Neural progenitor cell (in vitro differentiated cells): ENCODE data around the gene NPB.

Experiments
- EZH2 ChIP-seq: fragments of 200-600 bp; sonication (generic); IDR thresholded peaks from 2 replicates; pipeline ENCODE4 v1.6.1; 2017; ENCODE audit warnings: antibody characterized with exemption, mild to moderate bottlenecking, moderate library complexity
- EZH2phosphoT487 ChIP-seq: fragments of 200-600 bp; sonication (generic); IDR thresholded peaks from 2 replicates; pipeline ENCODE4 v1.6.1; 2017; ENCODE audit warnings: antibody characterized with exemption
- TF ChIP-seq, protein P1 (sequence below): fragments of 200-600 bp; sonication (generic); IDR thresholded peaks from 2 replicates; pipeline ENCODE4 v1.5.1; 2017; ENCODE audit warnings: antibody characterized with exemption, mild to moderate bottlenecking

DNA sequence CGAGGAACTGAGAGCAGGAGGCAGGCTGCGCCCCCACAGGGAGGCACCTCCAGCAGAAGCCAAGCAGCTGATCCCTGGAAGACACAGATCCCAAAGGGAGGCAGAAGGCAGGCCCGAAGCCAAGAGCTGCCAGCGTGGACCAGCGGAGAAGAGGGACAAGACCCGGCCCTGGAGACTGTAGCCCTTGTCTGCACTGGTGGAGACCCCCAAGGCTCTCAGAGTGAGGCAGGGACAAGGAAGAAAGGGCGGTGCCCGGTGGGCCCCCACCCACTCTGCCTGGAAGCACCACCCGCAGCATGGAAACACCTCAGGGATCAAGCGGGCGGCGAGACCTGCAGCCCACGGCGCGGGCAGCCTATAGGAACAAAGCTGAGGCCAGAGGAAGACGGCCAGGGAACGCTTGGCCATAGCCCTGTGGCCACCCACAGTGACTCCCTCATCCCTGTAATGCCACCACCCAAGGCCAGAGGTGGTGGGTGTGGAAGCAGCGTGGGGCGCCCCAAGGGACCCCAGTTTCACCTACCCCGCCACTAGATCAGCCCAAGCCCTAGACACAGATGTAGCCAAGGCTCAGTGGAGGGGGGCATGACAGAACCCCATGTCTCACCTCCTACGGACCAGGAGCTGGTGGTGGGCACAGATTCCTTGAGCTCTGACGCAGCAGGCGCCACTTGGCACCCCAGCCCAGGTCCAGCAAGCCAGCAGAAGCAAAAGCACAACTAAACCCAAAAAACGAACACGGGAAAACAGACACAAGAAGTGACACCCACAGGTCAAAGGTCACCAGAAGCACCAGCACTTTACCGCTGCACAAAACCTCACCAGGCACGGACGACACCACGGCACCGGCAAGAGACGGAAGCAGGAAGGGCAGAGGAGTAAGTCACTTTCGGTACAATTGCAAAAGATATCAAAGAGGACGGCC lies 18.8 kb downstream of the NPB start:
- TF ChIP-seq EZH2 (no peak), EZH2phosphoT487 (no peak)
- TF ChIP-seq, protein P1, sequence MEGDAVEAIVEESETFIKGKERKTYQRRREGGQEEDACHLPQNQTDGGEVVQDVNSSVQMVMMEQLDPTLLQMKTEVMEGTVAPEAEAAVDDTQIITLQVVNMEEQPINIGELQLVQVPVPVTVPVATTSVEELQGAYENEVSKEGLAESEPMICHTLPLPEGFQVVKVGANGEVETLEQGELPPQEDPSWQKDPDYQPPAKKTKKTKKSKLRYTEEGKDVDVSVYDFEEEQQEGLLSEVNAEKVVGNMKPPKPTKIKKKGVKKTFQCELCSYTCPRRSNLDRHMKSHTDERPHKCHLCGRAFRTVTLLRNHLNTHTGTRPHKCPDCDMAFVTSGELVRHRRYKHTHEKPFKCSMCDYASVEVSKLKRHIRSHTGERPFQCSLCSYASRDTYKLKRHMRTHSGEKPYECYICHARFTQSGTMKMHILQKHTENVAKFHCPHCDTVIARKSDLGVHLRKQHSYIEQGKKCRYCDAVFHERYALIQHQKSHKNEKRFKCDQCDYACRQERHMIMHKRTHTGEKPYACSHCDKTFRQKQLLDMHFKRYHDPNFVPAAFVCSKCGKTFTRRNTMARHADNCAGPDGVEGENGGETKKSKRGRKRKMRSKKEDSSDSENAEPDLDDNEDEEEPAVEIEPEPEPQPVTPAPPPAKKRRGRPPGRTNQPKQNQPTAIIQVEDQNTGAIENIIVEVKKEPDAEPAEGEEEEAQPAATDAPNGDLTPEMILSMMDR: no peak
